Upper lobe of right lung (tissue), 1 donor: Measurements from ENCODE around the gene CEP250. TPM values are rescaled to one million over a fixed set of nuclear protein-coding genes. Genes with fewer than 3 reads are reported as not detected.

ENCODE experiments used
- ATAC-seq: fragments of 200-7000 bp; cut with Tn5 transposase; one replicate; pipeline ENCODE4 v1.9.1; 2020; ENCODE audit warnings: mild to moderate bottlenecking, moderate library complexity
- DNase-seq: peaks from one replicate; pipeline ENCODE4 v3.0.0-alpha.2; 2020
- H3K27ac ChIP-seq: fragments of 200-600 bp; one replicate; pipeline ENCODE4 v1.8.0; 2022
- H3K27me3 ChIP-seq: fragments of 200-600 bp; one replicate; pipeline ENCODE4 v1.8.0; 2022; ENCODE audit warnings: mild to moderate bottlenecking
- H3K36me3 ChIP-seq: fragments of 200-600 bp; one replicate; pipeline ENCODE4 v1.8.0; 2022
- H3K4me1 ChIP-seq: fragments of 200-600 bp; one replicate; pipeline ENCODE4 v1.8.0; 2022
- H3K4me3 ChIP-seq: fragments of 200-600 bp; one replicate; pipeline ENCODE4 v1.8.0; 2022; ENCODE audit warnings: mild to moderate bottlenecking
- H3K9me3 ChIP-seq: fragments of 200-600 bp; one replicate; pipeline ENCODE4 v1.8.0; 2022
- intact Hi-C: fragments of 100-400 bp; cut with DNase I; formaldehyde crosslinking; loops from one replicate; pipeline ENCODE4 v1.11.0; 2022
- total RNA-seq: library from RNA; stranded (reverse); fragmentation: NEBNext Ultra II Directional; extraction: Animal tissue kit (Norgen Biotek cat#: 25700); gene quantifications from one replicate; pipeline ENCODE4 v1.2.1, GENCODE V29; 2021
- TF ChIP-seq, protein P1 (sequence below): fragments of 200-600 bp; IDR thresholded peaks from one replicate; pipeline ENCODE4 v1.8.0; 2022; ENCODE audit warnings: antibody characterized with exemption
- donor health status: DM: no; HTN: yes; CAD: no; lungs with severe emphysema.

The CEP250 gene
- total RNA-seq, 1 donor from 2014 or later, result 21.7 TPM

DNA sequence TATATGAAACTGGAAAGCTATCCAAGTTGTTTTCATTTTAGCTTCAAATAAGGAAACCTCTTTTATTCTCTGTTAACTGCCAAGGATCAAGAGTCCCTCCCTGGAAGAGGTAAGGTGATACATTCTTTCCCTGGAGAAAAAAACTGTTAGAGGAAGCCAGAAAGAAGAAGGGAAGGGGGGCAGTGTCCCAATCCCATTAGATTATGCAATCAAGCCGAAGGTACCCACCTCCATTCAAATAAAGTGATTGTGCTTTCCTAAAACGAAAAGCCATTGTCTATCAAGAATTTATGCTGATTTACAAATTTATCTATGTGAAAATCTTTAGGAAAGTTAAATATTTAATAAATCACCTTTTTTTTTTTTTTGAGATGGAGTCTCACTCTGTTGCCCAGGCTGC is 34.1 kb upstream of the CEP250 start:
- intact Hi-C loops, result no loop called here
- DNase-seq (no peak), ATAC-seq (no peak)
- Histone ChIP-seq H3K4me3 (no peak overlapping the region), H3K4me1 (no peaks in the 10 kb centered on the region), H3K27me3 (no peaks in the 10 kb centered on the region), H3K27ac (no peak overlapping the region), H3K36me3 (no peaks in the 10 kb centered on the region), H3K9me3 (no peaks in the 10 kb centered on the region)
- TF ChIP-seq, protein P1, sequence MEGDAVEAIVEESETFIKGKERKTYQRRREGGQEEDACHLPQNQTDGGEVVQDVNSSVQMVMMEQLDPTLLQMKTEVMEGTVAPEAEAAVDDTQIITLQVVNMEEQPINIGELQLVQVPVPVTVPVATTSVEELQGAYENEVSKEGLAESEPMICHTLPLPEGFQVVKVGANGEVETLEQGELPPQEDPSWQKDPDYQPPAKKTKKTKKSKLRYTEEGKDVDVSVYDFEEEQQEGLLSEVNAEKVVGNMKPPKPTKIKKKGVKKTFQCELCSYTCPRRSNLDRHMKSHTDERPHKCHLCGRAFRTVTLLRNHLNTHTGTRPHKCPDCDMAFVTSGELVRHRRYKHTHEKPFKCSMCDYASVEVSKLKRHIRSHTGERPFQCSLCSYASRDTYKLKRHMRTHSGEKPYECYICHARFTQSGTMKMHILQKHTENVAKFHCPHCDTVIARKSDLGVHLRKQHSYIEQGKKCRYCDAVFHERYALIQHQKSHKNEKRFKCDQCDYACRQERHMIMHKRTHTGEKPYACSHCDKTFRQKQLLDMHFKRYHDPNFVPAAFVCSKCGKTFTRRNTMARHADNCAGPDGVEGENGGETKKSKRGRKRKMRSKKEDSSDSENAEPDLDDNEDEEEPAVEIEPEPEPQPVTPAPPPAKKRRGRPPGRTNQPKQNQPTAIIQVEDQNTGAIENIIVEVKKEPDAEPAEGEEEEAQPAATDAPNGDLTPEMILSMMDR, result no peak

DNA sequence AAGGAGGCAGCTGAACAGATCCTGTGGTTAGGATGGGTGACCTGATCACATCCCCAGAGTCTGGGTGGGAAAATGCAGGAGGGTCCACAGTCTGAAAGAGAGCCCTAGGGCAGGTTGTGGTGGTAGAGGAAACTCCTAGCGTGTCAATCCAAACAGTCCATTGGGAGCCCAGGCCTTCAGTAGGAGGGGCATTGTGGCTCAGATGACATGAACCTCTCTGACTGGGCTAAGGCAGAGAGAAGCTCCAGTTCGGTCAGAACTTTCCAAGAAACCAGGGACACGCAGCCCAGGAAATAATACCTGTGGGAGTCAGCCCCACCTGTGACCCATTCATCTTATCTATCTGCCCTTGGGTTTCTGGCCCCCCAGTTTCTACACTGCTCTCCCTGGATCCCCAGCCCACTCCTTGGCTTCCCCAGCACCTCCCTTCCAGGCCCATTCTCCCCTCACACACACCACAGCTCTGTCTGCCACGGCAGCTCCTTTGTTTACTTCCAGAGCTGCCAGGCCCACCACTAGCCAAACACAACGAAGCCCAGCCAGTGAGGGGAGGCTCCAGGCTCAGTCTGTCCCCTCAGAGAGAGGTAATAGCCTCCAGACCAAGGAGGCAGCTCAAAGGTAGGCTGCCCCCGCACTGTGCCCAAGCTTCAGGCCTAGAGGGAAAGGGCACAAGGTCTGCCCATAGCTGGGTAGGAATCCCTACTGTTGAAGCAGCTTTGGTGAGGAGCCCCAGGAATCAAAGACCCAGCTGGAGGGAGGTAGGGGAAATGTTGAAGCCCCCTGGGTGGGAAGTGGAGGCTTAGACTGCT is 23.6 kb upstream of the CEP250 start:
- no peak overlapping the region for H3K4me3 ChIP-seq
- no peaks in the 10 kb centered on the region for H3K4me1 ChIP-seq
- no peaks in the 10 kb centered on the region for H3K27me3 ChIP-seq
- DNase-seq (no peak), ATAC-seq (no peak)
- intact Hi-C loops, result no loop called here
- H3K36me3 ChIP-seq, result no peaks in the 10 kb centered on the region
- TF ChIP-seq, protein P1, result no peak
- no peaks in the 10 kb centered on the region for H3K9me3 ChIP-seq
- H3K27ac ChIP-seq, result no peak overlapping the region

DNA sequence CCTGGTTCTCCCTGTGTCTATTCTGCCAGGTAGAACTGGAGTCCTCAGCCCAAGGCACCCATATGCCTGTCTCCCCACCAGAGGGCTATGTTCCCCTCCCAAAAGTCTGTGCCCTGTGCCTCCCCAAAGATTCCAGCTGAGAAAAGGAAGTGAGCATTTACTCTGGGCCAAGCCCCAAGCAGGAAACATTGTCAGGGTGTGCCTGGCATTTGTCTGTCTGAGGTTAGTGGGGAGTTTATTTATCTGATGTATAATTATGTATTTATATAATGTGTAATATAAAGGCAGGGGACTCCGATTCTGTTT is 23.0 kb upstream of the CEP250 start:
- no peak for ATAC-seq

DNA sequence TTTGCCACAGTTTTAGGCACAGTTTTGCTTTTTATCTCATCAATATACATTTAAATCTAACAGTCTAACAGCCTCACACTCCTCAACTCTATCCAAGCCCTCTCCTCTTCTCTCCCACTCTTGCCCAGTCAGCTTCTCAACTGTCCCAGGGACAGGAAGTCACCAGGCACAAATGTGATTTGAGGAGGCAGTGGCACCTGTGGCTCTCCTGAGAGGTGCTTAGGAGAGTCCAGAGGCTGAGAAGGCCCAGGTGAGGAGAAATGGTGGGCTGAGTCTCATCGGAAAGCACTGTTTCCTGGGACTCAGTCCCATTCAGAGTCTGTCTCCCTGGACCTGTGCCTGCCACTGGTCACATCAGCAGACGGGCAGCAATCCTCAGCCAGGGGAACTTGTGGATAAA is 22.1 kb upstream of the CEP250 start:
- H3K36me3 ChIP-seq, result no peaks in the 10 kb centered on the region
- DNase-seq (no peak), ATAC-seq (no peak)
- no peaks in the 10 kb centered on the region for H3K27me3 ChIP-seq
- H3K4me3 ChIP-seq, result no peak overlapping the region
- no peak overlapping the region for H3K27ac ChIP-seq
- TF ChIP-seq, protein P1, result no peak
- H3K9me3 ChIP-seq, result no peaks in the 10 kb centered on the region
- intact Hi-C loops, result no loop called here
- H3K4me1 ChIP-seq, result peaks cover 4% of the 10 kb centered on the region

More for the DNA sequence above, 23.0 kb upstream of the CEP250 start:
- H3K27ac ChIP-seq, result no peak overlapping the region
- H3K4me1 ChIP-seq, result no peaks in the 10 kb centered on the region
- H3K9me3 ChIP-seq, result no peaks in the 10 kb centered on the region
- H3K4me3 ChIP-seq, result no peak overlapping the region
- intact Hi-C loops, result no loop called here
- H3K36me3 ChIP-seq, result no peaks in the 10 kb centered on the region
- TF ChIP-seq, protein P1, result no peak
- no peaks in the 10 kb centered on the region for H3K27me3 ChIP-seq
- DNase-seq, result no peak

DNA sequence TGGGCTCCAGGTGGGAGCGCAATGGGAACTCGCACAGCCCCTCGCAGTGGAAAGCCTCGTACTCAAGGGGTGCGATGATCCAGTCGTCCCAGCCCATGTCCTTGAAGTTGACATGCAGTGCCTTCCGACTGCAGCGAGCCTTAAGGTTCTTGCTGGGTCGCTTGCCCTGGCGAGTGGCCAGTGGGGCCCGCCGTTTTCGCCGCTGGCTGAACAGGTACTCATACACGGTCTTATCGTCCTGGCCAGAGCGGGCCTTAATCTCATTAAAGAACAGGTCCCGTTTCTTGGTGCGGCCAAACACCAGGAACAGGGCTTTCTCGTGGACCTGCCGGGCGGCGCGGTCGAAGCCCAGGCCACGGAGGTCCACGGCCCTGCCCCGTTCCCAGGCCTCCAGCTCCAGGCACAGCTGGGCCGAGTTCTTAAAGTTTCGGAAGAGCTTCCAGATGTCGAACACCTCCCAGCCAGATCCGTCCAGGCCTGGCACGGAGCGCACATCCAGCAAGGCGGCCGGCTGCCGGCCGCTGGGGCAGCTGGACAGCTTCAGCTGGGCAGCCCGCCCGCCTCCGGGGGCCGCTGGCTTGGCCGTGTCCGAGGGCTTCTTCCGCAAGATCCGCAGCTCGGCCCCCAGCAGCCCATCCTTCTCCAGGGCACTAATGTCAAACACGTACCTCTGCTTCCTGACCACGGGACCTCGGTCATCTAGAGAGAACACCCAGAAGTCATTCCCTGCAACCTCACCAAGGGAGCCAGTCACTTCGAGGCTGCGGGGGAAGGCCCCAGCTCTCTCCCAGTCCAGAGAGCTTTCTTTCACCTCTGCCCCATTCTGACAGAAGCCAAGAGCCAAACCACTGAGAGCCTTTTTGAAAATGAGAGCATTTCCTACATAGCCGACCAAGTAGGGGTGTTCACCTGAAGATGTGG is 21.1 kb upstream of the CEP250 start:
- H3K4me1 ChIP-seq, result peaks cover 9% of the 10 kb centered on the region
- TF ChIP-seq, protein P1, result no peak
- no peaks in the 10 kb centered on the region for H3K27me3 ChIP-seq
- H3K9me3 ChIP-seq, result no peaks in the 10 kb centered on the region
- intact Hi-C loops, result no loop called here
- H3K4me3 ChIP-seq, result no peak overlapping the region
- DNase-seq (peak; percentile 70), ATAC-seq (peak; percentile 10)
- no peak overlapping the region for H3K27ac ChIP-seq
- H3K36me3 ChIP-seq, result no peaks in the 10 kb centered on the region
